Kidney (tissue), 14 donors: ENCODE measurements around the gene PLPPR1. TPM values are rescaled to one million over a fixed set of nuclear protein-coding genes. Genes with fewer than 3 reads are reported as not detected.

Source experiments
- DNase-seq, 5 donors: peaks; one replicate each; pipeline ENCODE4 v3.0.0-alpha.2; 2013 to 2020
- FAIRE-seq: peaks from 2 replicates; lab custom pipeline; 2012; peaks lifted over from hg19 to GRCh38; lab: Jason Lieb, UNC
- H3K27ac ChIP-seq, 2 donors: one replicate each; pipeline ENCODE4 v1.7.0; 2013; ENCODE audit warnings: low read depth in 2 of 2, low read length in 2 of 2, inconsistent platforms in 1 of 2
- H3K27me3 ChIP-seq: one replicate; pipeline ENCODE4 v1.7.1; 2013; ENCODE audit warnings: low read length, inconsistent platforms; ENCODE audit not compliant: control insufficient read depth, insufficient read depth
- H3K36me3 ChIP-seq, 3 donors: one replicate each; pipeline versions ENCODE4 v1.7.0 to v1.7.1; 2013; ENCODE audit warnings: low read length in 3 of 3, control low read depth in 1 of 3, inconsistent platforms in 1 of 3; ENCODE audit not compliant: insufficient read depth in 3 of 3, control insufficient read depth in 2 of 3
- H3K4me1 ChIP-seq, 3 donors: one replicate each; pipeline versions ENCODE4 v1.7.0 to v1.7.1; 2013; ENCODE audit warnings: low read length in 3 of 3, inconsistent platforms in 1 of 3, low read depth in 1 of 3; ENCODE audit not compliant: control insufficient read depth in 2 of 3, insufficient read depth in 2 of 3
- H3K4me3 ChIP-seq, 3 donors: one replicate each; pipeline versions ENCODE4 v1.7.0 to v1.8.1; 2013; ENCODE audit warnings: low read length in 3 of 3, control low read depth in 1 of 3, inconsistent platforms in 1 of 3
- H3K9ac ChIP-seq, 3 donors: one replicate each; pipeline versions ENCODE4 v1.7.0 to v1.7.1; 2013; ENCODE audit warnings: low read length in 3 of 3, control low read depth in 1 of 3, inconsistent platforms in 1 of 3
- H3K9me3 ChIP-seq, 3 donors: one replicate each; pipeline versions ENCODE4 v1.7.0 to v1.7.1; 2013; ENCODE audit warnings: low read length in 3 of 3, control low read depth in 1 of 3, inconsistent platforms in 1 of 3; ENCODE audit not compliant: control insufficient read depth in 2 of 3, insufficient read depth in 1 of 3
- CTCF ChIP-seq: IDR thresholded peaks from 3 replicates; pipeline ENCODE4 v1.5.1; 2012; ENCODE audit warnings: mild to moderate bottlenecking, moderate library complexity, borderline replicate concordance; ENCODE audit not compliant: insufficient read depth; ENCODE audit errors: extremely low read depth
- intact Hi-C: fragments of 100-400 bp; cut with DNase I; formaldehyde crosslinking; loops from one replicate; pipeline ENCODE4 v1.11.1; 2022
- polyA plus RNA-seq: library from polyadenylated mRNA; stranded (reverse); fragments of 350-450 nt; fragmentation: Illumina TruSeq; extraction: RNeasy Lipid Tissue Mini Kit (QIAGEN cat#74804); gene quantifications from one replicate; pipeline ENCODE4 v1.2.3, GENCODE V29; 2014; ENCODE audit warnings: low read depth, low replicate concordance; ENCODE audit not compliant: insufficient read depth
- total RNA-seq: library from RNA; stranded (reverse); fragmentation: NEBNext Ultra II Directional; extraction: Animal tissue kit (Norgen Biotek cat#: 25700); gene quantifications from one replicate; pipeline ENCODE4 v1.2.1, GENCODE V29; 2021
- donor health status: control.
- donor health status: control.
- donor health status: control.
- donor health status: control.
- donor health status: control.
- donor health status: DM: yes; HTN: yes; CAD: no.
- donor health status: Normal renal cell carcinoma (clear cell type).

PLPPR1 gene
- total and polyA plus RNA-seq, 2 donors from 2014 or later, result 0.98 to 21.6 TPM

- H3K4me1 ChIP-seq, result no peaks in the 10 kb centered on the region
- FAIRE-seq (no peak), DNase-seq (no peak)
- TF ChIP-seq CTCF, result no peak
- no peak overlapping the region for H3K9ac ChIP-seq
- H3K36me3 ChIP-seq, result no peaks in the 10 kb centered on the region
- no peaks in the 10 kb centered on the region for H3K27me3 ChIP-seq
- no peak overlapping the region for H3K4me3 ChIP-seq
- no peaks in the 10 kb centered on the region for H3K9me3 ChIP-seq
- H3K27ac ChIP-seq, result no peak overlapping the region
- intact Hi-C loops, result no loop called here
Measured at GRCh38 chr9:101365181-101365580, 336.7 kb downstream of the PLPPR1 start.

GRCh38 chr9:101366038-101366756 lies 337.7 kb downstream of the PLPPR1 start:
- no peak overlapping the region for H3K9ac ChIP-seq
- no peaks in the 10 kb centered on the region for H3K9me3 ChIP-seq
- no peak for TF ChIP-seq CTCF
- intact Hi-C loops, result no loop called here
- no peaks in the 10 kb centered on the region for H3K36me3 ChIP-seq
- no peaks in the 10 kb centered on the region for H3K27me3 ChIP-seq
- H3K4me1 ChIP-seq, result no peaks in the 10 kb centered on the region
- no peak overlapping the region for H3K27ac ChIP-seq
- no peak for FAIRE-seq
- H3K4me3 ChIP-seq, result peak overlapping the region in 1 of 3 donors; percentile 23
- DNase-seq, result peak in 1 of 5 donors; percentile 23

- no peaks in the 10 kb centered on the region for H3K4me1 ChIP-seq
- H3K36me3 ChIP-seq, result no peaks in the 10 kb centered on the region
- FAIRE-seq (no peak), DNase-seq (no peak)
- H3K27me3 ChIP-seq, result no peaks in the 10 kb centered on the region
- intact Hi-C loops, result no loop called here
- no peak for TF ChIP-seq CTCF
- H3K27ac ChIP-seq, result no peak overlapping the region
- H3K9ac ChIP-seq, result no peak overlapping the region
- H3K9me3 ChIP-seq, result no peaks in the 10 kb centered on the region
- H3K4me3 ChIP-seq, result no peak overlapping the region
Measured at GRCh38 chr9:101367323-101367722, 338.8 kb downstream of the PLPPR1 start.
